Loucy (cell line): ENCODE measurements around the gene ACTG1.

ENCODE experiments used
- H2AFZ ChIP-seq: fragments of 200-600 bp; sonication (generic); 2 replicates; pipeline ENCODE4 v1.6.0; 2016; ENCODE audit warnings: antibody characterized with exemption, mild to moderate bottlenecking, low read length, moderate library complexity
- H3F3A ChIP-seq: fragments of 200-600 bp; 2 replicates; pipeline ENCODE4 v1.6.0; 2016; ENCODE audit warnings: antibody characterized with exemption, low read depth, mild to moderate bottlenecking
- H3K27me3 ChIP-seq: fragments of 200-600 bp; sonication (generic); 2 replicates; pipeline ENCODE4 v1.6.1; 2014; ENCODE audit warnings: low read length, mild to moderate bottlenecking; ENCODE audit not compliant: insufficient read depth, poor library complexity, severe bottlenecking
- H3K36me3 ChIP-seq: fragments of 200-600 bp; sonication (generic); 2 replicates; pipeline ENCODE4 v1.6.1; 2016; ENCODE audit warnings: low read length; ENCODE audit not compliant: insufficient read depth
- H3K4me1 ChIP-seq: fragments of 200-600 bp; sonication (generic); 2 replicates; pipeline ENCODE4 v1.5.1; 2014; ENCODE audit warnings: low read length, mild to moderate bottlenecking; ENCODE audit not compliant: insufficient read depth, poor library complexity, severe bottlenecking
- H3K4me2 ChIP-seq: fragments of 200-600 bp; sonication (generic); 2 replicates; pipeline ENCODE4 v1.6.0; 2014; ENCODE audit warnings: antibody characterized with exemption, low read length, low read depth, mild to moderate bottlenecking; ENCODE audit not compliant: poor library complexity, severe bottlenecking
- H3K4me3 ChIP-seq: fragments of 200-600 bp; sonication (generic); 2 replicates; pipeline ENCODE4 v1.5.1; 2014; ENCODE audit warnings: low read length, mild to moderate bottlenecking, mixed read lengths; ENCODE audit not compliant: poor library complexity, severe bottlenecking
- H3K79me2 ChIP-seq: fragments of 200-600 bp; sonication (generic); 2 replicates; pipeline ENCODE4 v1.6.1; 2014; ENCODE audit warnings: low read length; ENCODE audit not compliant: insufficient read depth
- H3K9ac ChIP-seq: fragments of 200-600 bp; sonication (generic); 2 replicates; pipeline ENCODE4 v1.6.0; 2014; ENCODE audit warnings: mild to moderate bottlenecking, low read depth, low read length, moderate library complexity; ENCODE audit not compliant: poor library complexity, severe bottlenecking
- H3K9me2 ChIP-seq: fragments of 200-600 bp; sonication (generic); replicated peaks from 2 replicates; pipeline ENCODE4 v1.6.1; 2016; ENCODE audit warnings: low read depth, low read length, mixed read lengths
- H3K9me3 ChIP-seq: fragments of 200-600 bp; sonication (generic); 2 replicates; pipeline ENCODE4 v1.6.1; 2014; ENCODE audit warnings: mild to moderate bottlenecking, antibody characterized with exemption, low read length, low read depth; ENCODE audit not compliant: insufficient read depth
- H4K20me1 ChIP-seq: fragments of 200-600 bp; sonication (generic); 2 replicates; pipeline ENCODE4 v1.6.0; 2014; ENCODE audit warnings: antibody characterized with exemption, low read length, mild to moderate bottlenecking; ENCODE audit not compliant: insufficient read depth, poor library complexity, severe bottlenecking
- CTCF ChIP-seq: fragments of 200-600 bp; sonication (generic); conservative IDR thresholded peaks from 2 replicates; pipeline ENCODE4 v1.5.1; 2014; ENCODE audit warnings: mild to moderate bottlenecking, antibody characterized with exemption, low read length
- EZH2phosphoT487 ChIP-seq: fragments of 200-600 bp; IDR thresholded peaks from 2 replicates; pipeline ENCODE4 v1.6.1; 2018; ENCODE audit warnings: antibody characterized with exemption, mild to moderate bottlenecking, moderate library complexity, borderline replicate concordance

ACTG1 gene

DNA sequence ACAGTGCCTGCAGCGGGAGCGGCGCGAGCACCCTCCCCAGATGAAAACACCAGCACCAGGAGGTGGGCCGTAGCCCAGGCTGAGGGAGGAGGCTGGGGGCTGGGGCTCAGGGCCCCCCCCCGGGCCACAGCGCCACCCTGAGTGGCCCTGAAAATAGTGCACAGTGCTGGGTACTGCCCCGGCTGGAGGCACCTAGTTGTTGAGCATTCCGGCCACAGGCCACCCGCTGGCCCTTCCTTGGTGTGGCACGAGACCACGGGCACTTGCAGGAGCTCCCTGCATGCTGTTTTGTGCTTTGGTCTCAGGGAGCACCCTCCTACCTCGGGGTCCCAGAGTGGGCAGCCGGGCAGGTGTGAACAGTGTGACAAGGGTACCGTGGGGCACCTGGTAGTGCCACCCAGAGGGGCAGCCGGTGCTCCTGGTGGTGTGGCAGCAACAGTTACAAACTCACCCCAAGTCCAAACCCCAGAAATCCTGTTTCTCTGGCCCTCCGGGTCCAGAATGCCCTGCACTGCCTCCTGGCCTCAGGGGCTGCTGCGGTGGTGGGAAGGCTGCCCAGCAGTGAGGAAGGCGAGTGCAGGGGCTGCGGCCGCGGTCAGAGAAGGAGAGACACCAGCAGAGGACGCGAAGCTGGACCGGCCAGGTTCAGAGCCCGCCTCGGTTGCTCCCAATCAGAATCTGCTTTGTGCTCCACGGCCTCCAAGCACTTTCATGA is 27.5 kb upstream of the ACTG1 start:
- Histone ChIP-seq H3K27me3 (no peaks in the 10 kb centered on the region), H3K79me2 (no peaks in the 10 kb centered on the region), H3K36me3 (peaks cover 16% of the 10 kb centered on the region; the same call in 1 of the 2 replicates), H2AFZ (no peak overlapping the region), H3K4me1 (no peaks in the 10 kb centered on the region), H3K9me2 (no peaks in the 10 kb centered on the region), H3K4me2 (no peak overlapping the region), H3F3A (no peaks in the 10 kb centered on the region), H4K20me1 (no peaks in the 10 kb centered on the region), H3K4me3 (no peak overlapping the region), H3K9me3 (no peaks in the 10 kb centered on the region), H3K9ac (no peak overlapping the region)
- TF ChIP-seq EZH2phosphoT487, result no peak
- no peak for TF ChIP-seq CTCF

- Histone ChIP-seq H3K79me2 (no peaks in the 10 kb centered on the region), H3K36me3 (peaks cover 14% of the 10 kb centered on the region; the same call in 1 of the 2 replicates), H3K4me2 (no peak overlapping the region), H3K4me1 (peaks cover under 1% of the 10 kb centered on the region), H4K20me1 (no peaks in the 10 kb centered on the region), H3F3A (no peaks in the 10 kb centered on the region), H3K9me2 (no peaks in the 10 kb centered on the region), H2AFZ (no peak overlapping the region), H3K4me3 (no peak overlapping the region), H3K9ac (no peak overlapping the region), H3K27me3 (no peaks in the 10 kb centered on the region), H3K9me3 (no peaks in the 10 kb centered on the region)
- no peak for TF ChIP-seq EZH2phosphoT487
- no peak for TF ChIP-seq CTCF
These were observed 26.9 kb upstream of the ACTG1 start for GRCh38 chr17:81539571-81539900.

DNA sequence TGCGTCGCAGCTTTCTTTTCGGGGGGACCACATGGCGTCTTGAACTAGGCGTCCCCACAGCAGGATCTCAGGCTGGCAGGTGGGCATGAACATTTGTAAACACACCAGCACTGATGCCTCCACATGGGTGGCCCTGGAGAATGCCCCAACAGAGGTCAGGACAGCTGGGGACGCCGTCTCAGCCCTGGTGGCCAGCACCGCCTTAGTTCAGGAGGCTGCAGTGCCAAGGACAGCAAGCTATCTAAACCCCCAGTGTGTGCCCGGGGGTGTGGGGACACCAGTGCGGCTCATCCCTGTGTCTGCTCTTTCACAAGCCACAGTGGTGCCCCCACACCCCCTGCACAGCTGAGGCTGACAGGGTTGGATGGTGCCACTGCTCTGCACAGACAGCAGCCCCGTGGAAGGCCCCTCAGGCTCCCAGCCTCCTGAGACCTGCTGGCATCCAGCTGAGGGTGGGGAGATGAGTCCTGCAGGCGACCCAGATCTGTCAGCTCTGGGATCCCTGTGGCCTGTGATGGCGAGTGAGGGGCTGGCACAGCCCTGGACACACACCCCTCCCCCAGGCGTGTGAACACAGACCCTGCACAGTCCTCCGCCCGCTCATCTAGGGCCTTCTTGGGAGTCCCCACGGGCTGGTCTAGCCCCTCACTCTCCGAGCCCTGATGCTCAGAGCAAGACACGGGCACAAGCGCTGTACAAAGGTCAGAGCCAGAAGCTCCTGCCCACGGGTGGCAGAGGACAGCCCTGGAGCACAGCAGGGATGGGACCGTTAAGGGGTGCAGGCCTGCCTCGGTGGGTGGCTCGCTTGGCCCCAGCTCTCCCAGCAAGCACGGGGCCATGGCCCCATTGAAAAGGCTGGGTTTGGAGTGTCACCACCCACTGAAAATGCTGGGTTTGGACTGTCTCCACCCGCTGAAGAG is 26.3 kb upstream of the ACTG1 start:
- Histone ChIP-seq H3K4me1 (peaks cover 7% of the 10 kb centered on the region), H3F3A (no peaks in the 10 kb centered on the region), H3K36me3 (peaks cover 10% of the 10 kb centered on the region; the same call in 1 of the 2 replicates), H3K27me3 (no peaks in the 10 kb centered on the region), H3K4me2 (no peak overlapping the region), H3K9me2 (no peaks in the 10 kb centered on the region), H3K9me3 (no peaks in the 10 kb centered on the region), H3K4me3 (no peak overlapping the region), H3K79me2 (no peaks in the 10 kb centered on the region), H4K20me1 (no peaks in the 10 kb centered on the region), H3K9ac (no peak overlapping the region), H2AFZ (no peak overlapping the region)
- TF ChIP-seq EZH2phosphoT487 (no peak), CTCF (no peak)
